GM08714 (cell line): ENCODE results near the gene UGT1A10.
"Not testable (repeated sequence)": the region's sequence is repeated elsewhere in the genome, so short reads cannot be mapped to it uniquely, and the experiment has no call there.

Experiments used
- H3K4me3 ChIP-seq: fragments of 200-500 bp; sonication (Bioruptor generic); 2 replicates; pipeline ENCODE4 v1.5.1; 2014; ENCODE audit warnings: mild to moderate bottlenecking, low read length, inconsistent platforms
- ZNF274 ChIP-seq: IDR thresholded peaks from 2 replicates; pipeline ENCODE4 v1.6.1; 2012; ENCODE audit warnings: mild to moderate bottlenecking, low read depth, low read length

The UGT1A10 gene

DNA sequence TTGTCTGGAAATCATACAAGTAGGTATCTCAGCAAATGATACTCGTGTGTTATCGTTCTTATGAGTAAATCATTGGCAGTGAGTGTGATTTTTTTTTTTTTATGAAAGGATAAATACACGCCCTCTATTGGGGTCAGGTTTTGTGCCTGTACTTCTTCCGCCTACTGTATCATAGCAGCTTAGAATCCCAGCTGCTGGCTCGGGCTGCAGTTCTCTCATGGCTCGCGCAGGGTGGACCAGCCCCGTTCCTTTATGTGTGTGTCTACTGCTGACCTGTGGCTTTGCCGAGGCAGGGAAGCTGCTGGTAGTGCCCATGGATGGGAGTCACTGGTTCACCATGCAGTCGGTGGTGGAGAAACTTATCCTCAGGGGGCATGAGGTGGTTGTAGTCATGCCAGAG lies at the start of gene UGT1A10:
UGT1A10 (plus strand) TSS at position 143 of the 400 bp plus-strand sequence; CDS start at position 218, 75 bp downstream.
- H3K4me3 ChIP-seq: not testable (repeated sequence)

DNA sequence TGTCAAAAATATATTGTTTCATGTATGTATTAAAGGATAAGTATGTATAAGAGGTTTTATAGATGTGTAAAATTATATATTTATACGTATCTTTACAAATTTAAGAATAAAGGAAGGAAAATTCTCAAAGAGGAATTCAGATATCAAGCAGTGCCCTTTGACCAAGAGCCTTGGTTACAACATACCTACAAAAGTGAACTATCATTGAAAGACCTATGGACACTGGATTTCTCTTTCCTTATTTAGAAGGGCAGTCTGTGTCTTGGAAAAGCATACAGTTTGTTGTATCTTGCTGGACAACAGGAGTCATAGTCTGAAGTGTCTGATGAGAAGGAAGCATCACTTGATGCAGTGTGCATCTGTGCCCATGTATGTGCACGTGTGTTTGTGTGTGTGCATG lies 47.8 kb upstream of the UGT1A10 start:
- H3K4me3 ChIP-seq: no peak overlapping the region
- TF ChIP-seq ZNF274: no peak

DNA sequence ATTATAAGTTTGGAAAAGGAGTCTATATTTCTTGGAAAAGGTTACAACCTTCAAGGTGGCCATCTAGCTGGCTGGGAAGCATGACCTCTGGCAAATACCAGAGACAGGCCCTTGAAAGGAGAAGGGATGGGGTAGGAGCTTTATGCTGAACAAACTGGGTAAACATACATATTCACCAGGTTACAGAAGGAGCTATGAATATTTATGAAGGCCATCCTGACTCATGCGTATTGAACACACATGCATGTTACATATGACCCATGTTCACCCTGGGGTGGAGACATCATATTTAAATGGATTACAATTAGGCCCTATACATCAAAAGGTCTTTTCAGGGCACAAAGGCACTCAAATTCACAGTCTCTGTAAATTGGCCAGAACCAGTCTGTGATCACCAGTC lies 43.5 kb upstream of the UGT1A10 start:
- not testable (repeated sequence) for H3K4me3 ChIP-seq

DNA sequence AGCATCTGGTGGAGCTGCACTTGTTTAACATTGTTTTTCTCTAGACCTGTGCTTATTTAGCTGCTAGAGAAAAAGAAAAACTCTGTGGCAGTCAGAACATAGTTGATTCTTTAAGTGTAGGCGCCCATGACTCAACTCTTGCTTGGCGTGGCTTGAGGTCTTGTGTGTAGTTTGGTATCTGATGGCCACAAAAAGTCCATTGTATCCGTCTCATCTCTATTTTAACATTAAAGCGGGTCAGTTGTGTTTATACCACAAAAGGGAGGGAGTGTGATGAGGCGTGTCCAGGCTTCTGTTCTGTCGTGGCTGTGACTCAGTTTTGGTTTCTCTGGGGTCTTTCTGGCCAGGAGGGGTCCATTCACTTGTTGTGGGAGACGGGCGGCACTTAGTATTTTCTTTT lies 43.0 kb upstream of the UGT1A10 start:
- H3K4me3 ChIP-seq: no peak overlapping the region
- no peak for TF ChIP-seq ZNF274

DNA sequence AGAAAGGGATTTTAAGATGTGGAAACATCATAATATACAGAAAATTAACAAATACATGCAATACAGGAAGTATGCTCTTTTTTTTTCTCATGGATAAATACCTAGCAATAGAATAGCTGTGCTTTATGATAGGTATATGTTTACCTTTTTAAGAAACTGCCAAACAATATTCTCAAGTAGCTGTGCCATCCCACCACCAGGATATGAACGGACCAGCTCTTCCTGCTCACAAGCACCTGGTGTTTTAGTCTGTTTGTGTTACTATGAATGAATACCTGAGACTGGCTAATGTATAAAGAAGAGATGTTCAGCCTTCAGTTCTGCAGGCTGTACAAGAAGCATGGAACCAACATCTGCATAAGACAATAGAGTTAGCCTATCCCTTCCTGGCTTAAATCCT lies 38.7 kb upstream of the UGT1A10 start:
- no peak overlapping the region for H3K4me3 ChIP-seq
- no peak for TF ChIP-seq ZNF274

DNA sequence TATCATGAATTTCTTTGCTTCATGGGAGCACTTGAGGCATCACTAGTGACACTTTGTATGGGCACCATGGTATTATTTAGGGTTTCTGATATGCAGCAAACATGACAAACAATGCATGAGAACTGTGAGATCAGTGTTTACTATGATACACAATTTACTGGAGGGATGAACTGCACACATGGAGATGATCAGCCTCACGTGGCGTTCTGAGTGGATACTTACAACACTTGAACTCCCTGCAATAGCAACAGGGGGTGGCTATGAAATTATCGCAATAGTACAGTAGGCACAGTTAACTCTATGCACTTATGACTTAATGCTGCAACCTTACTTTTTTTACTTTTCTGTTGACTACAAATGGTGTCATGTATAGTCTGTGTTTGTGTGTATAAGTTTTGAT lies 37.3 kb upstream of the UGT1A10 start:
- no peak for TF ChIP-seq ZNF274
- no peak overlapping the region for H3K4me3 ChIP-seq

DNA sequence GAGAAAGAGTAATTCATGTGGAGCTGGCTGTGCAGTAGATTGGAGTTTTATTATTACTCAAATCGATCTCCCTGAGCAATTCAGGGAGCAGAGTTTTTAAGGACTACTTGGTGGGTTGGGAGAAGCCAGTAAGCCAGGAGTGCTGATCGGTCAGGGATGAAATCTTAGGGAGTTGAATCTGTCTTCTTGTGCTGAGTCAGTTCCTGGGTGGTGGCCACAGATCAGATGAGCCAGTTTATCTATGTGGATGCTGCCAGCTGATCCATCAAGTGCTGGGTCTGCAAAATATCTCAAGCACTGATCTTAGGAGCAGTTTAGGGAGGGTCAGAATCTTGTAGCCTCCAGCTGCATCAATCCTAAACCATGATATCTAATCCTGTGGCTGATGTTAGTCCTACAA lies 35.9 kb upstream of the UGT1A10 start:
- H3K4me3 ChIP-seq: no peak overlapping the region
- TF ChIP-seq ZNF274: no peak

DNA sequence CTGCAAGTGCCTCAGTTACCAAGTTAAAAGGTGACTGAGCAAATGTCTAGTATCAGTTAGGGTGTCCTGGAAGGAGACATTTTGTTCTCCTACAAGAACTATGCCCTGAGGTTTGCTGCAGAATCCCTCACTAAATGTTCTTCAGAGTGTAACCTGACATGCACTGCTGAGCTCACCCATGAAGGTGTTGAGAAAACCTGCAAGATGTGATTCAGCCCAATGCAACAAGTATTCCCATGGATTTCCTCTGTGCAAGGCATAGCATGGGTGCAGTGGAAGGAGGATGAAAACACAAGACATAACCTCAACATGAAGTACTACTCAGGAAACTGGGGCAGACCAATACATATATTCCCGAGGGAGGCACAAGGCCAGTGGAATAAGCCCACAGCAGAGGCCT lies 34.2 kb upstream of the UGT1A10 start:
- no peak for TF ChIP-seq ZNF274
- no peak overlapping the region for H3K4me3 ChIP-seq

DNA sequence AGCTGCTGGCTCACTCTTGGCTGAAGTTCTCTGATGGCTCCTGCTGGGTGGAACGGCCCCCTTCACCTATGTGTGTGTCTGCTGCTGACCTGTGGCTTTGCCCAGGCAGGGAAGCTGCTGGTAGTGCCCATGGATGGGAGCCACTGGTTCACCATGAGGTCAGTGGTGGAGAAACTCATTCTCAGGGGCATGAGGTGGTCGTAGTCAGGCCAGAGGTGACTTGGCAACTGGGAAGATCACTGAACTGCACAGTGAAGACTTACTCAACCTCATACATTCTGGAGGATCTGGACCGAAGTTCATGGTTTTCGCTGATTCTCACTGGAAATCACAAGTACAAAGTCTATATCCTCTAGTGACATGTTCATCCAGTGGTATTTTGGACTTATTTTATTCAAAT lies 32.7 kb upstream of the UGT1A10 start:
- TF ChIP-seq ZNF274: no peak
- H3K4me3 ChIP-seq: no peak overlapping the region

DNA sequence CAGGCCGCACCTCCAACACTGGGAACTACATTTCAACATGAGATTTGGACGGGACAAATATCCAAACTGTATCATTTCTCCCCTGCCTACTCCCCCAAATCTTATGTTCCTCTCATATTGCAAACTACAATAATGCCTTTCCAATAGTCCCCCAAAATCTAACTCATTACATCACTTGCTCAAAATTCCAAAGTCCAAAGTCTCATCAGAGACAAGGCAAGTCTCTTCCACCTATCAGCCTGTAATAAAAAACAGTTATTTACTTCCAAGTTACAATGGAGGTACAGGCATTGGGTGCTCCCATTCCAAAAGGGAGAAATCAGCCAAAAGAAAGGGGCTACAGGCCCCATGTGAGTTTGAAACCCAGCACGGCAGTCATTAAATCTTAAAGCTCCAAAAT lies 31.4 kb upstream of the UGT1A10 start:
- H3K4me3 ChIP-seq: no peak overlapping the region
- no peak for TF ChIP-seq ZNF274

DNA sequence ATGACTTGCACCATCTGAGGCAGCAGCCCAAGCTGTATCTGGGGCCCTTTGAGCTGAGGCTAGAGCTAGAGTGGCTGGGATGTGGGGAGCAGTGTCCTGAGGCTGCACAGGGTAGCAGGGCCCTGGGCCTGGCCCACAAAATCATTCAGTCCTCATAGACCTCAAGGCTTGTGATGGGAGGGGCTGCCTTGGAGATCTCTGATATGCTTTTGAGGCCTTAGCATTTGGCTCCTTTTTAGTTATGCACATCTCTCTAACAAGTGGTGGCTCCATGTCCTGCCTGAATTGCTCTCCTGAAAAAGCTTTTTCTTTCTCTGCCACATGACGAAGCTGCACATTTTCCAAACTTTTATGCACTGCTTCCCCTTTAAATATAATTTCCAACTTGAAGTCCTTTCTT lies 30.6 kb upstream of the UGT1A10 start:
- no peak for TF ChIP-seq ZNF274
- no peak overlapping the region for H3K4me3 ChIP-seq

DNA sequence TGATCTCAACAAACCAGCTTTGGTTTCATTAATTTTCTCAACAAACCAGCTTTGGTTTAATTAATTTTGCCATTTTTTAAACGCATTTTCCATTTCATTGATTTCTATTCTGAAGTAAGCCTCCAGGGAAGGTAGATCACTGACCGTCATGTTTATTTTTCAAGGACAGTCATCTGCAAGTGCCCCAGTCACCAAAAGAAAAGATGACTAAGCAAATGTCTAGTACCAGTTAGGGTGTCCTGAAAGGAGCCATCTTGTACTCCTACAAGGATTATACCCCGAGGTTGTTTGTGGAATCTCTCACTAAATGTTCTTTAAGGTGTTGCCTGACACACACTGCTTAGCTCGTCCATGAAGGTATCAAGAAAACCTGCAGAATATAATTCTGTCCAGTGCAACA lies 25.0 kb upstream of the UGT1A10 start:
- no peak overlapping the region for H3K4me3 ChIP-seq
- TF ChIP-seq ZNF274: no peak

DNA sequence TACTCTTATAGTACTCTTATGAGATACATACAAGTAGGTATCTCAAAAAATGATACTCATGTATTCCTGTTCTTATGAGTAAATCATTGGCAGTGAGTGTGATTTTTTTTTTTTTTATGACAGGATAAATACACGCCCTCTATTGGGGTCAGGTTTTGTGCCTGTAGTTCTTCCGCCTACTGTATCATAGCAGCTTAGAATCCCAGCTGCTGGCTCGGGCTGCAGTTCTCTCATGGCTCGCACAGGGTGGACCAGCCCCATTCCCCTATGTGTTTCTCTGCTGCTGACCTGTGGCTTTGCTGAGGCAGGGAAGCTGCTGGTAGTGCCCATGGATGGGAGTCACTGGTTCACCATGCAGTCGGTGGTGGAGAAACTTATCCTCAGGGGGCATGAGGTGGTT lies 18.8 kb upstream of the UGT1A10 start, which contains the start of gene UGT1A8:
UGT1A8 (plus strand) TSS at position 158 of the 400 bp plus-strand sequence; CDS start at position 233, 75 bp downstream.
- not testable (repeated sequence) for H3K4me3 ChIP-seq

DNA sequence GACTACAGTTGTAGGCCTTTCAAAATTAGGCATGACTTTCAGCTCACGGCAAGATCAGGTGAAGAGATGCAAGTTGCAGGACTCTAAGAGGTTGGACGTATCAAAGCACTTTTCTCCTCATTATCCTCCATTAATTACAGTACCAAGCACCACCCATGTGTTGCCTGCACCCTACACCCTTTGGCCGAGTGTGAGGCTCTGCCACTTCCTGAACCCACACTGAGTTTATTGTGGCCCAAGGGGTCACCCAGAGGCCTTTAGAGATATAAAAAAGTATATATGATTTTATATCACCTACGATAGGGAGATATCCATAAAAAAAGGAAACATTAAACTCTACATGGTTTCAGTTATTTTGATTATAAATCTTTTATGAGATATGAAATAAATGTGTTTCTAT lies 16.0 kb upstream of the UGT1A10 start:
- H3K4me3 ChIP-seq: no peak overlapping the region
- no peak for TF ChIP-seq ZNF274

DNA sequence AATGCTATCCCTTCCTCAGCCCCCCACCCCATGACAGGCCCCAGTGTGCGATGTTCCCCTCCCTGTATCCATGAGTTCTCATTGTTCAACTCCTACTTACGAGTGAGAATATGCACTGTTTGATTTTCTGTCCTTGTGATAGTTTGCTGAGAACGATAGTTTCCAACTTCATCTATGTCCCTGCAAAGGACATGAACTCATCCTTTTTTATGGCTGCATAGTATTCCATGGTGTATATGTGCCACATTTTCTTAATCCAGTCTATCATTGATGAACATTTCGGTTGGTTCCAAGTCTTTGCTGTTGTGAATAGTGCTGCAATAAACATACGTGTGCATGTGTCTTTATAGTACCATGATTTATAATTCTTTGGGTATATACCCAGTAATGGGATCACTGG lies 14.4 kb upstream of the UGT1A10 start:
- H3K4me3 ChIP-seq: not testable (repeated sequence)

DNA sequence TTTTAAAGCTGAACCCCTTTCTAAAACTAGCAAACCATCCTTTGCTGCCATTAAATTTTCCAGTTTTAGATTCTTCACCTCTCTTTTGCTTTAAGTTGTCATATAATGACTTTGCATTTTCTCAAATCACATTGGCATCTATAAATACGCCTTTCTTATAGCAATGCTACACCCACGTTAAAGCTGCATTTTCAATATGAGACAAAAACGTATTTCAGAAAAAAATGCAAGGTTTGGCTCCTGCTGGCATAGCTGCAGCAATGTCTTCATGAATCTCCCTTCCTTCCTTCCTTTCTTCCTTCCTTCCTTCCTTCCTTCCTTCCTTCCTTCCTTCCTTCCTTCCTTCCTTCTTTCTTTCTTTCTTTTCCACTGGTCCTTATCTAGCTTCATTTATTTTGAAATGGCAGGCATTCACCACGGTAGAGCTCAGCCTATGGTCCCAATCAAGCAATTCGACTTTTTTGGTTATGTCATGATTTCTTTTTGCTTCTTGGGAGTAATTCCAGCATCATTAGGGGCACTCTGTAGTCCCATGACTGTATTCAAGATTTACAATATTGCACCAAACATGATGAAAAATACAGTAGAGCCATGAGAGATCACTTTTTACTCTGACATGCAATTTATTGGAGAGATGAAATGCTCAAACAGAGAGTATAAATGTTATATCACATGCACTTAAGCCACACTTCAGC lies 8.8 kb upstream of the UGT1A10 start:
- H3K4me3 ChIP-seq: no peak overlapping the region
- no peak for TF ChIP-seq ZNF274
